Retina (tissue), 1 donor: ENCODE measurements around the gene TMEM139.

Experiments used
- DNase-seq: peaks from one replicate; pipeline ENCODE4 v3.0.0-alpha.2; 2016

TMEM139 gene

GRCh38 chr7:143331179-143331801 is 46.5 kb downstream of the TMEM139 start:
- DNase-seq: no peak

- DNase-seq: no peak
Observed at GRCh38 chr7:143334244-143334643, 49.5 kb downstream of the TMEM139 start.

- DNase-seq: no peak
Observed at GRCh38 chr7:143337216-143337615, 52.5 kb downstream of the TMEM139 start.
